ENCODE measurements around the gene SLC16A7.

SLC16A7 gene

DNA sequence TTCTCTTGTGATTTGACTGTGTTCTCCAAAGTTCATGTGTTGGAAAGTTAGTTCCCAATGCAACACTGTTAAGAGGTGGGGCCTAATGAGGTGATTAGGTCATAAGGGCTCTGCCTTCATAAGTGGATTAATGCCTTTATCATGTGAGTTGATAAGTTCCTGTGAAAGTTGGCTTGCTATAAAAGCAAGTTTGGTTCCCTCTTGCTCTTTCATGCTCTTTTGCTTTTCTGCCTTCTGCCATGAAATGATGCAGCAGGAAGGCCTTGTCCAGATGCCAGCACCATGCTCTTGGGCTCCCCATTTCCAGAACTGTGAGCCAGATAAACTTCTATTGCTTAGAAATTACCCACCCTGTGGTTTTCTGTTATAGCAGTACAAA, 41.9 kb downstream of the SLC16A7 start:
- Mint-ChIP-seq H3K27me3 (no peaks in the 10 kb centered on the region), H3K4me3 (no peak overlapping the region), H3K27ac (peak overlapping the region; percentile 36), H3K9me3 (peaks cover 9% of the 10 kb centered on the region), H3K36me3 (ENCODE audit: low read depth) (peaks cover 18% of the 10 kb centered on the region), H3K4me1 (peaks cover 59% of the 10 kb centered on the region)
- no peak for DNase-seq
- ATAC-seq, result no peak

DNA sequence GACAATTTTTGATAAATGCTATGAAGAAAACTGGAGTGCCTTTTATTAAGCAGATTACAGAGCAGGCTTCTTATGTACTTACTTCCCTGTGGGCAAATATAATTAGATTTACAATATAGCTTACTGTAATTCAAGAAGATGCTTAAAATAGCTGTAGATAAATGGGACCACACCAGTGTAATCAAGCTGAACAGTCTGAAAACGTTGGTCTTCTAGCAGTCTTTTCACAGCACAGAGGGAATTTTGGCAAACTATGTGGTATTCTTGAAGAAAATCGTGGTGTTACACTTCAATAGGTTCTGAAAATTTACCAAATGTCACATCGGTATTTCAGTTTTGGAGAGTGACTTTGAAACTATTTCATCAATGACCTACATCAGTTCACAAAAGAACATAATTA, 47.7 kb downstream of the SLC16A7 start:
- peaks cover 59% of the 10 kb centered on the region for H3K36me3 Mint-ChIP-seq (ENCODE audit: low read depth)
- peaks cover 37% of the 10 kb centered on the region for H3K9me3 Mint-ChIP-seq
- DNase-seq (no peak), ATAC-seq (no peak)
- no peaks in the 10 kb centered on the region for H3K27me3 Mint-ChIP-seq
- H3K4me3 Mint-ChIP-seq, result no peak overlapping the region
- H3K4me1 Mint-ChIP-seq, result peaks cover 15% of the 10 kb centered on the region
- no peak overlapping the region for H3K27ac Mint-ChIP-seq

DNA sequence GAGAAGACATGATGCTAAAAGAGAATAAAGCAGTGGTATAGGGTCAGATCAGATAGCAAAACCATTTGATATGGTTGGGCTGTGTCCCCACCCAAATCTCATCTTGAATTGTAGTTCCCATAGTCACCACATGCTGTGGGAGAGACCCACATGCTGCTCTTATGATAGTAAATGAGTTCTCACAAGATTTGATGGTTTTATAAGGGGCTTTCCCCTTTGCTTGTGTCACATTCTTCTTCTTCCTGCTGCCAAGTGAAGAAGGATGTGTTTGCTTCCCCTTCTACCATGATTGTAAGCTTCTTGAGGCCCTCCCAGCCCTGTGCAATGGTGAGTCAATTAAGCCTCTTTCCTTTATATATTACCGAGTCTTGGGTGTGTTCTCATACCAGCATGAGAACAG, 49.4 kb downstream of the SLC16A7 start:
- peaks cover 64% of the 10 kb centered on the region for H3K36me3 Mint-ChIP-seq (ENCODE audit: low read depth)
- peaks cover 40% of the 10 kb centered on the region for H3K9me3 Mint-ChIP-seq
- H3K4me3 Mint-ChIP-seq, result no peak overlapping the region
- H3K4me1 Mint-ChIP-seq, result peaks cover 17% of the 10 kb centered on the region
- DNase-seq, result no peak
- ATAC-seq, result no peak
- no peak overlapping the region for H3K27ac Mint-ChIP-seq
- H3K27me3 Mint-ChIP-seq, result no peaks in the 10 kb centered on the region

DNA sequence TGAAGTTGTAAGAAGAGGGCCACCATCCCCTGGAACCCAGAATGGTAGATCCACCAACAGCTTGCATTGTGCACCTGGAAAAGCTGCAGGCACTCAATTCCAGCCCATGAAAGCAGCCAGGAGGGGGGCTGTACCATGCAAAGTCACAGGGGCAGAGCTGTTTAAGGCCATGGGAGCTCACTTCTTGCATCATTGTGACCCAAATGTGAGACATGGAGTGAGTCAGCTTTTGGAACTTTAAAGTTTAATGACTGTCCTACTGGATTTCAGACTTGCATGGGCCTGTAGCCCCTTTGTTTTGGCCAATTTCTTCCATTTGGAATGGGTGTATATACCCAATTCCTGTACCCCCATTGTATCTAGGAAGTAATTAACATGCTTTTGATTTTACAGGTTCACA, 50.8 kb downstream of the SLC16A7 start:
- no peaks in the 10 kb centered on the region for H3K27me3 Mint-ChIP-seq

DNA sequence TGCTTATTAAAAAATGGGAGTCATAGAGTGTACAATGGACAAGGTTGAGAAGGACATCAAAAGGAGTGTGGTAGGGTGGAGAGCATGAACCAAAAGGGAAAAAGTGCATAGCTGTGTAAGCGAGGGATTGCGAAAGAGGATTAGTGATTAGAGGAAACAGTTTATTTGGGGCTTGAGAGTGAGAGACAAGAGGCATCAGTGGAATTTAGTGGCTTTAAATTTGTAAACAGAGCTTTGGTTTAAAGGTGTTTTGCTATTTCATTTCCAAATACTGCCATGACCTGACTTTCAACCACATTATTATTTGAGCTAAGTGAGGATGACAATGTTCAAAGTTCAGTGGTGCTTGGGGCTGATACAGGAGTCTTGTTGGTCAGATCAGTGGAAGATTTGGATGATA, 53.4 kb downstream of the SLC16A7 start:
- Mint-ChIP-seq H3K4me3 (no peak overlapping the region), H3K36me3 (ENCODE audit: low read depth) (peaks cover 41% of the 10 kb centered on the region), H3K9me3 (peaks cover 35% of the 10 kb centered on the region), H3K4me1 (peaks cover 30% of the 10 kb centered on the region), H3K27me3 (no peaks in the 10 kb centered on the region), H3K27ac (no peak overlapping the region)
- DNase-seq (no peak), ATAC-seq (no peak)

More for the DNA sequence above, 50.8 kb downstream of the SLC16A7 start:
- H3K27ac Mint-ChIP-seq, result no peak overlapping the region
- no peak for DNase-seq
- H3K4me1 Mint-ChIP-seq, result peaks cover 29% of the 10 kb centered on the region
- H3K4me3 Mint-ChIP-seq, result no peak overlapping the region
- ATAC-seq, result no peak
- H3K36me3 Mint-ChIP-seq (ENCODE audit: low read depth), result peaks cover 61% of the 10 kb centered on the region
- H3K9me3 Mint-ChIP-seq, result peaks cover 40% of the 10 kb centered on the region

DNA sequence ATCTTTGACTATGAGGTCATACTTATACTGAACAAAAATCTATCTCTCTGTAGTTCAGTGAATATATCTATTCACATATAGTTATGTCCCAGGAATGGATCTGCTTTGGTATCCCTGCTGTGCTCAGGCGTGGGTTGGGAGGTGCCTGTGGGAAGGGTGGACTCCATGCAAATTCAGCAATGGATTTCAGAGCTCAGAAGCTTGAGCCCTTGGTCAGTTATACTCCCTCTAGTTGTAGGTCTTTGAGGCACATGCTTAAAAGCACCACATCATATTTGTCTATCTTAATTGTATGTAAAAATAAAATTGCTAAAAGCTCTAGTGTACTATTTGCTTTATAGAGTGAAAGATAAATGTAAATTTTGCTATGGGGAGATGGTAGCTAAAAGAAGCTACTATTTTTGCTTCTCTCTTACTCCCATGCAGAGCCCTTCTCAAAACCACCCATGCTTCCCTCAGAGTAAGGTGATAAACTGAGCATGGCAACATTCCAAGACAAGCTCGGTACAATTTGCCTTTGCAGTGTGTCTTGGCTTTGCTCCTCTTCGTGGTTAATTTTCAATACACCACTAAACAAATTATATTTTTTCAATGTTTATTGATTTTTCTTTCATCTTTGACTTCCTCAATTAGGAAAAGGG, 54.9 kb downstream of the SLC16A7 start:
- Mint-ChIP-seq H3K9me3 (peaks cover 24% of the 10 kb centered on the region), H3K4me1 (peaks cover 28% of the 10 kb centered on the region), H3K27me3 (no peaks in the 10 kb centered on the region), H3K4me3 (no peak overlapping the region), H3K36me3 (ENCODE audit: low read depth) (peaks cover 36% of the 10 kb centered on the region), H3K27ac (no peak overlapping the region)
- DNase-seq, result no peak
- ATAC-seq, result no peak

DNA sequence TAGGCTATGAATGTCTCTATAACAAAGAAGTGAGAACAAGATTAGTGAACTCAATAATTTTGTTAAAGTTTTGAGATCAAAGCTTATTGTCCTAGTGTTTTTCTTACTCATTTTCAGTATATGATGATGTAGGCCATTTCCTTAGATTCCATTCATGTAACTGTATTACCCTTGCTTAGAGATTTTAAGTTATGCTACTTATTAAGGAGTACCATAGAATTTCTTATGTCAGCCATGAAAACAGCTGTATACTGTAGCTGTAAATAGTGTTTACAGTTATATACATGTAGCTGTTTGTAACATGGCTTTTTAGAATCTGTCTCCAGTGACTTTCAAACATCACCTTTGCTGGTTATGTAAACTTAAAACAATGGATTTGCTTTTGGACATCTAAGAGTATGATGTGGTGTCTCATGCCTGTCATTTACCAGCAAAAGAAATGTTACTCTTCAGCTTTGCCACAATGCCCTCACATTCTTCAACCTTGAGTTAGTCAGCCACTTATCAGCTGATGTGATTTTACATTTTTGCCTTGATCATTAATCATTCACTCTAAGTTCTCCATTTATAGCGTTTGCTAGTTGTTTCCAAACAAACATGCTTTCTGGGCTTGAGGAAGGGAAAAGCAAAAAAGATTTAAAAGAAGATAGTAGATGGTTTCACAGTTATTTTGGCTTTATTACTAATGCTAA, 55.5 kb downstream of the SLC16A7 start:
- no peaks in the 10 kb centered on the region for H3K27me3 Mint-ChIP-seq

DNA sequence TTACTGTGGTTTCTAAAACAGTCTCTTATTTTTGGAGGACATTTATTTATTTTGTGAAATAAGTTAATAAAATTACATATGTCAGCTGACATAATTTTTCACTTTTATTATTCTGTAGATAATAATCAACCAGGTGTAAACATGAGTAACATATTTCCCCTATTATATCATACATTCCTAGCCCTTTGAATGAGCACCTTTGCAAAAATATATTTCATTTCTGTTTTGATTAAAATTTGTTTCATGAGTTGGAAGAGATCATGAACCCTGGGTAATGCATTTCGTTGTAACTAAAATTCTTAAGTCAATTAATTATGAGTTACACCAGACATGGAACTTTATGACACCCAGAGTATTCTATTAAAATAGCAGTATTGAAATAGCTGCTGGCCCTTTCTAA, 56.3 kb downstream of the SLC16A7 start:
- Mint-ChIP-seq H3K9me3 (peaks cover 18% of the 10 kb centered on the region), H3K27ac (no peak overlapping the region), H3K4me3 (no peak overlapping the region), H3K27me3 (no peaks in the 10 kb centered on the region), H3K4me1 (peaks cover 27% of the 10 kb centered on the region), H3K36me3 (ENCODE audit: low read depth) (peaks cover 26% of the 10 kb centered on the region)
- DNase-seq, result no peak
- ATAC-seq, result no peak

More for the DNA sequence above, 55.5 kb downstream of the SLC16A7 start:
- H3K4me1 Mint-ChIP-seq, result peaks cover 27% of the 10 kb centered on the region
- H3K4me3 Mint-ChIP-seq, result no peak overlapping the region
- no peak overlapping the region for H3K27ac Mint-ChIP-seq
- H3K36me3 Mint-ChIP-seq (ENCODE audit: low read depth), result peaks cover 34% of the 10 kb centered on the region
- ATAC-seq (no peak), DNase-seq (no peak)
- H3K9me3 Mint-ChIP-seq, result peaks cover 22% of the 10 kb centered on the region

DNA sequence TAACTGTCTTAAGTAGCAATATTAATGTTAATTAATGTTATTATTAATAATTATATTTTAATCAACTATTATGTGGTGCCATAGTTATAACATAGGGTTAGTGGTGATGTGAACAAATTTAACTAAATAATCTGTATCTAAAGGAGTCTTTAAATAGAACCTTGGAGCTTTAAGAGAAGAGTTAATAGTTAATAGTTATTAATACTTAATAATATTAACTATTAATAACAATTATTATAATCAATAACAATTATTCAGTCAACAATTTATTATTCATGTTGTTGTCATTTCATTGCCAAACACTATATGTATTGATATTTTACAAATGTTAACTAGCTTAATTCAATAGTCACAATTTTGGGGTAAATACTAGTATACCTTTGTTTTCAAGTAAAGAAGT, 58.2 kb downstream of the SLC16A7 start:
- Mint-ChIP-seq H3K9me3 (peaks cover 2% of the 10 kb centered on the region), H3K4me3 (no peak overlapping the region), H3K27ac (no peak overlapping the region), H3K27me3 (no peaks in the 10 kb centered on the region), H3K4me1 (peaks cover 21% of the 10 kb centered on the region), H3K36me3 (ENCODE audit: low read depth) (peaks cover 19% of the 10 kb centered on the region)
- DNase-seq (no peak), ATAC-seq (no peak)

DNA sequence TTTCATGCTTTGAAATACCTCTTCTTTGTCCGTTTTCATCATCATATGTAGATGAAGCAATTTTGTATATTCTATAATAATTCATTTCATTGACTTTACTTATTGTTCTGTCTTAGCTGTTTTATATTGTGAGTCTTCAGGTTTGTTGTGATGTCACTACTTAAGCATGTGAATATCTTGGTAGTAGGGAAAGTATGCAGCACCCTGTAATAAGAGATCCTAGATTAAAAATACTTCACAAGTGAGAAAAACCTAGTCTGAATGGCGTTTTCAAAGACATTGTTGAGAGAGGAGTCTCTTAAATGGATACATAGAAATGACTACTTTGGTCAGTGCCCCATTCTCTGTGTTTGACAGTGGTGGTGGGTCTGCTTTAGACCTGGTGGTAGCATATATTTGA, 61.4 kb downstream of the SLC16A7 start:
- no peak overlapping the region for H3K4me3 Mint-ChIP-seq
- H3K9me3 Mint-ChIP-seq, result no peaks in the 10 kb centered on the region
- no peak for ATAC-seq
- no peak overlapping the region for H3K27ac Mint-ChIP-seq
- no peaks in the 10 kb centered on the region for H3K27me3 Mint-ChIP-seq
- DNase-seq, result no peak
- H3K36me3 Mint-ChIP-seq (ENCODE audit: low read depth), result peaks cover 16% of the 10 kb centered on the region
- peaks cover 19% of the 10 kb centered on the region for H3K4me1 Mint-ChIP-seq

DNA sequence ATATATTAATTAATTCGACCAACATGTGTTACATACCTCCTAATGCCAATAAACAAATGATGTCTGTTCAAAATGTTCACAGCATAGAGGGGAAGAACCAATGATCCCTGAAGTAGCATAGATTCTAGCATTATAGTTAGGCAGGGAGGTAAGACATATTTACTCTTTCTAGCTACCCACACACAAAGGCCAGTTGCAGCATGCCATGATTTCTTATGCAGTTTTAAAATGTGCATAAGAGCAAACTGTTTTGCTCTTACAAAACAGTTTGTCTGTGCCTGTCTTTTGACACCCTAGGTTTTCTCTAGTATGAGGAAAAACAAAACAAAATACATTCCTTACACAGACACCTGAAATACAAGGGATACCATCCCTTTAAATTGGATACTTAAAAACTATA, 61.9 kb downstream of the SLC16A7 start:
- no peak overlapping the region for H3K4me3 Mint-ChIP-seq
- no peak overlapping the region for H3K27ac Mint-ChIP-seq
- DNase-seq (no peak), ATAC-seq (no peak)
- H3K9me3 Mint-ChIP-seq, result no peaks in the 10 kb centered on the region
- H3K36me3 Mint-ChIP-seq (ENCODE audit: low read depth), result peaks cover 16% of the 10 kb centered on the region
- H3K27me3 Mint-ChIP-seq, result no peaks in the 10 kb centered on the region
- peaks cover 22% of the 10 kb centered on the region for H3K4me1 Mint-ChIP-seq

DNA sequence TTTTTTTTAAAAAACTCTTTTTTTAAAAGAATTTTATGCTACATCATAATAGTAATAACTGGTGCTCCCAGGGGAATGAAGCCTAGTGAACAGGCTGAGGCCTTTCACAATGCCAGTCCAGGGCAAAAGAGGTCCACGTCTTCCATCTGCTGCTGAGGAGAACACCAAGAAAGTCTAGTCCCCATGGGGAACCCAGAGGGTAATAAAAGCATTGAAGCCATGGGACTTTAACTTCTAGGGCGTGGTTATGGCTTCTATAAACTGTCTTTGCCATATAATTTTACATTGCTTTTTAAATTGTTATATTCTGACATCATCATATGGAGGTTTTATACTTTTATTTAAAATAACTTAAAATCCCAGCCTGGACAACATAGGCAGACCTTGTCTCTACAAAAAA, 64.3 kb downstream of the SLC16A7 start:
- Mint-ChIP-seq H3K9me3 (peaks cover 3% of the 10 kb centered on the region), H3K4me1 (peaks cover 22% of the 10 kb centered on the region), H3K27me3 (no peaks in the 10 kb centered on the region), H3K36me3 (ENCODE audit: low read depth) (peaks cover 22% of the 10 kb centered on the region), H3K27ac (no peak overlapping the region), H3K4me3 (no peak overlapping the region)
- ATAC-seq (no peak), DNase-seq (no peak)

DNA sequence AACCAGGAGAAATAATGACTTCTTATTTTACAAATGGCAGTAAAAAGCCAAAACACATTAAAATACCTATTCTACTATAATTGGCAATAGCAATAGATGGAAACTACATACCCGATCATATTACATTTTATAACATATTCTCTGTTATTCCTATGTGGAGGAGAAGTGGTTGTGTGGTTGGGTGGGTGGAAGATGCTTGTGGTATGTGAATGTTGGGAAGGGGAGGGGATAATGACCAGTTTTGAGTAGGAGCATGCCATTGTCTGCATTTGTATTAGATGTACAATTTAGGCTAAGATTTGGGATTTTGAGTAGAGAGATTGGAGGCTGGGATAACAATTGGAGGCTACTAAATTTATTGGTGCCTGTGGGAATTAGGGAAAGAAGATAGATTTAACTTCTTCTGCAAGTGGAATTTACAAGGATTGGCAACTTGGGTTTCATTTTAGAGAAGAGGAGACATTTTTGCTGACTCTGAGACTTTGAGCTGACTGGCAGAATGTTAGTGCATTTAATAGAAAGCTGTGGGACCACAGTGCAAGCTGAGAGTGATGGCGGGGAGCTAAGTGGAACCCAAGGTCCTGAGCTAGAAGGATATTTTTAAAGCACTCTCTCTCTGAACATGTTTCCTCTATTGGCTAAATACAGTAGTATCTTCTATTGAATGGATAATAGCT, 65.2 kb downstream of the SLC16A7 start:
- no peak overlapping the region for H3K4me3 Mint-ChIP-seq
- ATAC-seq, result no peak
- H3K36me3 Mint-ChIP-seq (ENCODE audit: low read depth), result peaks cover 21% of the 10 kb centered on the region
- H3K27ac Mint-ChIP-seq, result no peak overlapping the region
- H3K27me3 Mint-ChIP-seq, result no peaks in the 10 kb centered on the region
- H3K4me1 Mint-ChIP-seq, result peaks cover 22% of the 10 kb centered on the region
- H3K9me3 Mint-ChIP-seq, result peaks cover 8% of the 10 kb centered on the region
- DNase-seq, result no peak

DNA sequence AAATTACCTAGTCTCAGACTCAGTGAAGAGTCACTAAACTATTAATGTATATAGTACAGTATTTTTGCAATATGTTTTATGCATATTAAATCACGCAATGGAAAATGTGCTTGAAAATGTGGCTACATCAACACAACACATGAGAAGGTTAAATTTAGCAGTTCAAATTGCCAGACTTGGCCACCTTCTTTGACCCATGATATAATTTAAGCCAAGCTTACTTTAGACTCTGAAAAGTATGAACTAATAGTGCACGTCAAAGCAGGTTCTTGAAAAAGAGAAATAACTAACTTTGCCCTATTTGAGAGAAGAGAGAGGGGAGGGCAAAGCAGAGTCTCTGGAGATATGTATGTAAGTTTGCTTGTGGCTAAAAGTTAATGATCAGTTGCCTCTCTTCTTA, 68.7 kb downstream of the SLC16A7 start:
- no peak overlapping the region for H3K27ac Mint-ChIP-seq
- H3K27me3 Mint-ChIP-seq, result no peaks in the 10 kb centered on the region
- H3K36me3 Mint-ChIP-seq (ENCODE audit: low read depth), result peaks cover 45% of the 10 kb centered on the region
- H3K9me3 Mint-ChIP-seq, result peaks cover 29% of the 10 kb centered on the region
- DNase-seq (no peak), ATAC-seq (no peak)
- peaks cover 33% of the 10 kb centered on the region for H3K4me1 Mint-ChIP-seq
- H3K4me3 Mint-ChIP-seq, result no peak overlapping the region

DNA sequence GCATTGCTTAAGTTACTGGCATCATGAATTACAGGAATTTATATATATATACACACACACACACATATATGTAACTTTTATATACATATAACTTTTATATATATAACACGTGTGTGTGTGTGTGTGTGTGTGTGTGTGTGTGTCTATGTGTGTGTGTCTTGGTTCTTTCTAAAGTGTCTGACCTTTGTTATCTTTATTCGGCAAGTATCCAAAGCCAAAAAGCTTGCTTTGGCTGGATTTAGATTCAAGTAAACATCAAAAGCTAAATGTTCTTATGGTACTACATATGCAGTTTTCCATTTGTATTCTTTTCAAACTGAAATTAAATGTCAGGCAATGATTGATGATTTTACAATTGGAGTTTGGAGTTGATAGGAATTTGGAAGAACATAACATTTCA, 69.9 kb downstream of the SLC16A7 start:
- H3K27ac Mint-ChIP-seq, result no peak overlapping the region
- H3K4me1 Mint-ChIP-seq, result peaks cover 31% of the 10 kb centered on the region
- peaks cover 50% of the 10 kb centered on the region for H3K36me3 Mint-ChIP-seq (ENCODE audit: low read depth)
- H3K9me3 Mint-ChIP-seq, result peaks cover 32% of the 10 kb centered on the region
- no peak overlapping the region for H3K4me3 Mint-ChIP-seq
- ATAC-seq (no peak), DNase-seq (no peak)
- H3K27me3 Mint-ChIP-seq, result no peaks in the 10 kb centered on the region

Measured in activated naive CD8-positive, alpha-beta T cell treated with anti-CD3 and anti-CD28 coated beads, Interleukin-2, amount 50 U/mL, for 24 hours (primary cell).